ENCODE results near the gene SUDS3. TPM values are rescaled to one million over a fixed set of nuclear protein-coding genes. Genes with fewer than 3 reads are reported as not detected.

The SUDS3 gene
- total RNA-seq, 2 experiments from 2014 or later, result 20.6 to 22.0 TPM

Other genes starting within 250 kb of the SUDS3 start
- gene PEBP1, start 240.4 kb upstream of the SUDS3 start, total RNA-seq, result 100 to 1,000 TPM; 128 to 132 TPM
- 10 to 100 TPM; 47.5 to 50.4 TPM for gene TAOK3, start 3.6 kb upstream of the SUDS3 start, total RNA-seq

All from activated CD4-positive, alpha-beta memory T cell treated with anti-CD3 and anti-CD28 coated beads for 36 hours (primary cell).